ENCODE data around the gene CLP1. TPM values are rescaled to one million over a fixed set of nuclear protein-coding genes. Genes with fewer than 3 reads are reported as not detected.

The CLP1 gene
- total RNA-seq, 1 experiment from 2014 or later, result 35.5 TPM

DNA sequence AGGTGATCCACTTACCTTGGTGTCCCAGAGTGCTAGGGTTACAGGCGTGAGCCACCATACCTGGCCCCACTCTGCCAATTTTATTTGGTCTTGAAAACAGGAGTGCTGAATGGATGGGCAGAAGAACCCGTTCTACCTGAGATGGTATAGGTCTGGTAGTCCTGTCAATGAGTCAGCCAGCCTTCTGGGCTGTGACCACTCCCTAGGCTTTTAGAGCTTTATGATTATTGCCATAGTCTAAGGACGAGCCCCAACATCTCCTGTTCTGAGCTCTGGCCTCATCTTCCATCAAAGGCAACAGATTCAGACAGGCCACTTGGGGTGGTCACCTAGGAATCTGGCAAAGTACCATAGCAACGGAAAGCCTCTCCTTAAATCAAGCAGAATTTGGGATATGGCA is 21.8 kb downstream of the CLP1 start:
- Histone ChIP-seq H3K4me1 (ENCODE audit: insufficient read depth, low read length) (no peaks in the 10 kb centered on the region; the same call in 1 of the 2 replicates), H3K4ac (ENCODE audit: low read depth, low read length) (no peak overlapping the region), H3K23me2 (ENCODE audit: insufficient read length, low read depth, low read length, poor library complexity, severe bottlenecking) (no peaks in the 10 kb centered on the region), H3K56ac (ENCODE audit: insufficient read length, low read depth, low read length) (no peak overlapping the region), H3T11ph (ENCODE audit: low read length) (no peak overlapping the region), H2BK5ac (ENCODE audit: insufficient read length, low read length) (no peak overlapping the region), H3K27me3 (ENCODE audit: insufficient read depth, low read length) (no peaks in the 10 kb centered on the region), H2BK12ac (ENCODE audit: insufficient read length, low read depth, low read length) (no peak overlapping the region), H4K91ac (ENCODE audit: insufficient read length, low read depth, low read length) (no peak overlapping the region), H2AFZ (ENCODE audit: low read length) (no peak overlapping the region), H2BK20ac (ENCODE audit: low read depth, low read length, poor library complexity, severe bottlenecking) (no peak overlapping the region), H3K4me2 (ENCODE audit: insufficient read depth, insufficient read length, low read length) (no peak overlapping the region), H4K5ac (ENCODE audit: insufficient read length, low read depth, low read length) (no peak overlapping the region), H4K20me1 (ENCODE audit: control insufficient read depth, insufficient read depth, insufficient read length) (no peaks in the 10 kb centered on the region), H3K79me1 (ENCODE audit: insufficient read depth, low read depth, low read length, poor library complexity, severe bottlenecking) (peaks cover 11% of the 10 kb centered on the region), H3K14ac (ENCODE audit: insufficient read depth, low read length) (no peak overlapping the region), H2AK5ac (ENCODE audit: insufficient read length, low read length) (no peak overlapping the region), H3K79me2 (ENCODE audit: insufficient read depth, low read length) (peaks cover 12% of the 10 kb centered on the region; the same call in 1 of the 2 replicates), H3K23ac (ENCODE audit: insufficient read length, low read depth, low read length) (no peak overlapping the region), H2BK120ac (ENCODE audit: low read depth, low read length, poor library complexity, severe bottlenecking) (no peak overlapping the region), H4K8ac (replicated peaks; ENCODE audit: insufficient read length, low read depth, low read length) (no peak overlapping the region), H3K27ac (ENCODE audit: insufficient read length, low read depth, low read length) (no peak overlapping the region), H3K9ac (ENCODE audit: extremely low read depth, insufficient read length, low read length) (no peak overlapping the region), H3K18ac (ENCODE audit: insufficient read length, low read depth, low read length) (no peak overlapping the region), H3K9me3 (ENCODE audit: control insufficient read depth, low read depth, low read length) (no peaks in the 10 kb centered on the region), H2BK15ac (ENCODE audit: low read depth, low read length) (no peak overlapping the region)
- H3K4me3 Mint-ChIP-seq, result no peak overlapping the region
- H3K4me1 Mint-ChIP-seq, result peaks cover 17 to 25% of the 10 kb centered on the region in 2 experiments
- no CpG with 5 or more reads among the region's 4 CpGs for WGBS (ENCODE audit: extremely low coverage, insufficient read length, low lambda C conversion rate)
- peaks cover 22 to 55% (median 33%) of the 10 kb centered on the region in 3 experiments for H3K36me3 Mint-ChIP-seq (ENCODE audit: insufficient read depth in 1 of 3, low read depth in 3 of 3)
- no peaks in the 10 kb centered on the region; a peak in 2 of 5 replicates for H3K9me3 Mint-ChIP-seq
- no peak overlapping the region for H3K27ac Mint-ChIP-seq
- TF ChIP-seq, protein P1, sequence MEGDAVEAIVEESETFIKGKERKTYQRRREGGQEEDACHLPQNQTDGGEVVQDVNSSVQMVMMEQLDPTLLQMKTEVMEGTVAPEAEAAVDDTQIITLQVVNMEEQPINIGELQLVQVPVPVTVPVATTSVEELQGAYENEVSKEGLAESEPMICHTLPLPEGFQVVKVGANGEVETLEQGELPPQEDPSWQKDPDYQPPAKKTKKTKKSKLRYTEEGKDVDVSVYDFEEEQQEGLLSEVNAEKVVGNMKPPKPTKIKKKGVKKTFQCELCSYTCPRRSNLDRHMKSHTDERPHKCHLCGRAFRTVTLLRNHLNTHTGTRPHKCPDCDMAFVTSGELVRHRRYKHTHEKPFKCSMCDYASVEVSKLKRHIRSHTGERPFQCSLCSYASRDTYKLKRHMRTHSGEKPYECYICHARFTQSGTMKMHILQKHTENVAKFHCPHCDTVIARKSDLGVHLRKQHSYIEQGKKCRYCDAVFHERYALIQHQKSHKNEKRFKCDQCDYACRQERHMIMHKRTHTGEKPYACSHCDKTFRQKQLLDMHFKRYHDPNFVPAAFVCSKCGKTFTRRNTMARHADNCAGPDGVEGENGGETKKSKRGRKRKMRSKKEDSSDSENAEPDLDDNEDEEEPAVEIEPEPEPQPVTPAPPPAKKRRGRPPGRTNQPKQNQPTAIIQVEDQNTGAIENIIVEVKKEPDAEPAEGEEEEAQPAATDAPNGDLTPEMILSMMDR (conservative IDR thresholded peaks at IDR 0.05), result no peak
- no peaks in the 10 kb centered on the region for H3K27me3 Mint-ChIP-seq (ENCODE audit: low read depth)
- no peak for DNase-seq
